DOHH2 (cell line): Measurements from ENCODE around the gene ENTPD8.

Experiments used
- H3F3A ChIP-seq: fragments of 200-600 bp; sonication (generic), shearing (Covaris generic); 2 replicates; pipeline ENCODE4 v1.6.0; 2016; ENCODE audit warnings: antibody characterized with exemption, mild to moderate bottlenecking; ENCODE audit not compliant: control insufficient read depth, insufficient read depth
- H3K27ac ChIP-seq: fragments of 200-600 bp; sonication (generic); 2 replicates; pipeline ENCODE4 v1.5.1; 2014; ENCODE audit warnings: low read depth, mild to moderate bottlenecking, low read length, moderate library complexity
- H3K27me3 ChIP-seq: fragments of 200-600 bp; sonication (generic); 2 replicates; pipeline ENCODE4 v1.6.1; 2014; ENCODE audit warnings: mild to moderate bottlenecking, low read length, mixed read lengths; ENCODE audit not compliant: control insufficient read depth
- H3K36me3 ChIP-seq: fragments of 200-600 bp; sonication (generic); 2 replicates; pipeline ENCODE4 v1.6.1; 2014; ENCODE audit warnings: mild to moderate bottlenecking, low read length, moderate library complexity, mixed read lengths; ENCODE audit not compliant: control insufficient read depth
- H3K4me1 ChIP-seq: fragments of 200-600 bp; sonication (generic); 2 replicates; pipeline ENCODE4 v1.6.1; 2014; ENCODE audit warnings: mild to moderate bottlenecking, low read length, mixed read lengths; ENCODE audit not compliant: control insufficient read depth
- H3K4me2 ChIP-seq: fragments of 200-600 bp; sonication (generic); 2 replicates; pipeline ENCODE4 v1.6.0; 2014; ENCODE audit warnings: mild to moderate bottlenecking, low read length, moderate library complexity
- H3K4me3 ChIP-seq: fragments of 200-600 bp; sonication (generic); 2 replicates; pipeline ENCODE4 v1.5.1; 2014; ENCODE audit warnings: mild to moderate bottlenecking, low read length, mixed read lengths
- H3K79me2 ChIP-seq: fragments of 200-600 bp; sonication (generic); 2 replicates; pipeline ENCODE4 v1.6.1; 2014; ENCODE audit warnings: mild to moderate bottlenecking, low read length, mixed read lengths; ENCODE audit not compliant: control insufficient read depth
- H3K9me2 ChIP-seq: fragments of 200-600 bp; sonication (generic); replicated peaks from 2 replicates; pipeline ENCODE4 v1.6.1; 2014; ENCODE audit warnings: mild to moderate bottlenecking, low read length, mixed read lengths; ENCODE audit not compliant: control insufficient read depth
- H3K9me3 ChIP-seq: fragments of 200-600 bp; sonication (generic); 2 replicates; pipeline ENCODE4 v1.6.1; 2014; ENCODE audit warnings: antibody characterized with exemption, low read length, mixed read lengths; ENCODE audit not compliant: control insufficient read depth, insufficient read depth
- H4K20me1 ChIP-seq: fragments of 200-600 bp; sonication (generic); 2 replicates; pipeline ENCODE4 v1.6.0; 2014; ENCODE audit warnings: low read depth, mild to moderate bottlenecking, antibody characterized with exemption, low read length, moderate library complexity; ENCODE audit not compliant: control insufficient read depth, insufficient read depth
- CTCF ChIP-seq: fragments of 200-600 bp; sonication (generic); IDR thresholded peaks from one replicate; pipeline ENCODE4 v1.5.1; 2014; ENCODE audit warnings: antibody characterized with exemption, mild to moderate bottlenecking, low read depth, low read length; ENCODE audit not compliant: poor library complexity, severe bottlenecking
- EZH2phosphoT487 ChIP-seq: fragments of 200-600 bp; sonication (generic); IDR thresholded peaks from 2 replicates; pipeline ENCODE4 v1.6.1; 2017; ENCODE audit warnings: borderline replicate concordance, mild to moderate bottlenecking, antibody characterized with exemption, low read length, moderate library complexity, mixed read lengths

Gene ENTPD8

DNA sequence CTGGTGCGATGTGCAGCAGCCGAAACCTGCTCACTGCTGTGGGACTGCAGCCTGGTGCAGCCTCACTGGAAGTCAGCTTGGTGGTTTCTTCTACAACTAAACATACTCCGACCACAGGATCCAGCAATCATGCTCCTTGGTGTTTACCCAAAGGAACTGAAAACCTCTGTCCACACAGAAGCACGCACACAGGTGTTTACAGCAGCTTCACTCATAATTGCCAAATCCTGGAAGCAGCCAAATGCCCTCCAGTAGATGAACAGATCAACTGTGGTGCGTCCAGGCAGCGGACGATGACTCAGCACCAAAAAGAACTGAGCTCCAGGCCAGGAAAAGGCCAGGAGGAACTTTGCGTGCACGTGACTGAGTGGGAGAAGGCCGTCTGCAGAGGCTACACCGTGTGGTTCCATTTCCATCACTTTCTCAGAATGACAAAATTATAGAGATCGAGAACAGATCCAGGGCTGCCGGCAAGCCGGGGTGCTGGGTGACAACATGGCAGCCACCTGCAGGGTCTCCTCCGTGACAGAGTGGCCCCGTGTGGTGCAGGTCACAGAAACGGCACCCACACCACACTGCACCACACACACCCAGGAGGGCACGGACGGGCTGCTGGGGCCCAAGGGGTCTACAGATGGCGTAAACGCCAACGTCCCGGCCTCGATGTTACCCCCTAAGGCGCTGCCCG lies 41.1 kb upstream of the ENTPD8 start:
- no peak overlapping the region for H3K27ac ChIP-seq
- no peaks in the 10 kb centered on the region for H3F3A ChIP-seq
- TF ChIP-seq CTCF, result no peak
- no peak for TF ChIP-seq EZH2phosphoT487
- no peaks in the 10 kb centered on the region for H3K9me2 ChIP-seq
- no peaks in the 10 kb centered on the region for H3K9me3 ChIP-seq
- H3K79me2 ChIP-seq, result no peaks in the 10 kb centered on the region
- no peak overlapping the region for H3K4me2 ChIP-seq
- no peaks in the 10 kb centered on the region for H4K20me1 ChIP-seq
- no peak overlapping the region for H3K4me3 ChIP-seq
- no peaks in the 10 kb centered on the region for H3K36me3 ChIP-seq
- no peaks in the 10 kb centered on the region for H3K27me3 ChIP-seq
- no peaks in the 10 kb centered on the region for H3K4me1 ChIP-seq

DNA sequence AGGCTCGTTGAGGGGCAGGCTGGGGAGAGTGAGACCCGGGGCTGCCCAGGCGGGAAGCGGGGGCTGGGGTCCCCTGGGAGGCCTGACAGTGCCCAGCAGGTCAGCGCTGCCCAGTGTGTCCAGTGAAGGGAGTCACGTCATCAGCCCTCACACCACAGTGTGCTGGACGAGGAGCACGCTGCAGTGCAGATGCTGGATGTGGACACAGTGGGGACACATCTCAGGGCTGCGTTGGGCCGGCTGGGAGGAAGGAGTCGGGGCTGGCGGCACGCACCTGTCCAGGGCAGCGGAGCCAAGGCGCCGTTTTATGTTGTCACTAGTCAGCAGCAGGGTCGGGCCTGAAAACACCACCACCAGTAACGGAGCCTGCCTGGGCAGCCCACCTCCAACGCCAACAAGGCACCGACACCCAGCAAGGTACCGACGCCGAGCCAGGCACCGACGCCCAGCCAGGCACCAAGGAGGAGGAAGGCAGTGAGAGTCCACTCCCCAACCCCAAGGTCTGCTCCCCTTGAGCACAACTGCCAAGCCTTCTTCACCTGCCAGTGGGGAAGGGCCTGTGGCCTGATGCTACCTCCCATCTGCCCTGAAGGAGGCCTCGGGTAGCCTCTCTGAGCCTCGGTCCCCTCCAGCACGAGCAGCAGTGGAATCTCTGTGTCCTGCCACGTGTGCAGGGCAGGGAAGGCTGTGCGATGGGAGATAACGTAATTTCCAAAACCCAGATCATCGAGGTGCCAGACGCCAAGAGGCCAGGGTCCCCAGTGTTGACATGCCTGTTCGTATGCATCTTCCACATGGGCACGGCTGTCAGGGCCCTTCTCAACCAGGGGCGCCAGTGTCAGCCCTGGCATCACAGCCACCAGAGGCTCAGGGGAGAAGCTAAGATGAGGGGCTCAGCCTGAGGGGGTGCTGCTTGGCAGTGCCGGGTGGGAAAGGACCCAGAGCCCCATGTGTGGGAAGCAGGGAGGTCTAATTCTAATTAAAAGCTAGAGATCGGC lies 39.8 kb upstream of the ENTPD8 start:
- Histone ChIP-seq H3K9me2 (no peaks in the 10 kb centered on the region), H3K4me3 (no peak overlapping the region), H3K27ac (no peak overlapping the region), H3K4me2 (no peak overlapping the region), H3F3A (no peaks in the 10 kb centered on the region), H3K9me3 (peaks cover 3% of the 10 kb centered on the region), H3K27me3 (no peaks in the 10 kb centered on the region), H3K79me2 (no peaks in the 10 kb centered on the region), H3K4me1 (no peaks in the 10 kb centered on the region), H4K20me1 (no peaks in the 10 kb centered on the region), H3K36me3 (no peaks in the 10 kb centered on the region)
- TF ChIP-seq EZH2phosphoT487 (no peak), CTCF (no peak)

DNA sequence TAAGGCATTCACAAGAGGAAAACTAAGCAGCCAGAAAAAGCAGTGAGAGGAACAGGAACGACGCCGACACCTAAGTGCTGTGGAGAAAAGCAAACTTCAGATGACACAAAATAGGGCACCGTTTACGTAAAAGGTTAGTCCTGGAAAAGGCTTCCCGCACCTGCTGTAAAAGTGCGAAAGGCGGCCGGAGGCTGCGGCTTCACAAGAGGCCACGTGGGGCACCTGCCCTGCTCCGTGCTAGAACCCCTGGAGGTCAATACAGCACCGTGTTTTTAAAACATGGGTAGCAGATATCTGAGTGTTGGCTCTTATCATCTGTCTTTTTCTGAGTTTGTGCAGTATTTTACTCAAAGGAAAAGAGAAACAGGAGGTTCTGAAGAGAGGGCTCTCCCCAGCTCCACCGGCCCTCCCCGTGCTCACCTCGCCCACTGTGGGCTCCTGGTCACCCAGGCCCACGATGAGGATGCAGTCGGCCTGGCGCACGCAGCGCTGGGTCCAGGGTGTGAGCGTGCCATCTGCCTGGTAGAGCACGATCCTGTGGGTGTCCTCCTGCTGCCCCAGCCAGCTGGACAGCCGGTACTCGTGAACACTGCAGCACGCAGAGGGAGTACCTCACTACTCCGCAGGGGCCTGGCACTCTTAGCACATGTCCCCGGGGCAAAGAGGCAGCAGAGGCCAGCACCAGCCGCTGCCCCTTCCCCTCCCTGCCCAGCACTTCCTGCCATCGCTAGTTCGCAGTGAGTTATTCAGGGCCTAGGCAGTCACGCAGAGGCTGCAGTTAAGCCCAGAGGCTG lies 38.9 kb upstream of the ENTPD8 start:
- H3K9me3 ChIP-seq, result peaks cover 8% of the 10 kb centered on the region
- H3K36me3 ChIP-seq, result no peaks in the 10 kb centered on the region
- no peak for TF ChIP-seq CTCF
- TF ChIP-seq EZH2phosphoT487, result no peak
- no peak overlapping the region for H3K4me2 ChIP-seq
- H3K4me1 ChIP-seq, result no peaks in the 10 kb centered on the region
- no peaks in the 10 kb centered on the region for H3K79me2 ChIP-seq
- H3K9me2 ChIP-seq, result no peaks in the 10 kb centered on the region
- H4K20me1 ChIP-seq, result no peaks in the 10 kb centered on the region
- H3K27ac ChIP-seq, result no peak overlapping the region
- H3K27me3 ChIP-seq, result no peaks in the 10 kb centered on the region
- H3K4me3 ChIP-seq, result no peak overlapping the region
- no peaks in the 10 kb centered on the region for H3F3A ChIP-seq
